GM19467 (cell line): ENCODE data around the gene TMEM62.

Source experiments
- ATAC-seq: cut with Tn5 transposase; IDR thresholded peaks from one replicate; pipeline ENCODE4 v1.9.1; 2021; ENCODE audit warnings: mild to moderate bottlenecking, moderate library complexity; ENCODE audit not compliant: unreplicated experiment

The TMEM62 gene

DNA sequence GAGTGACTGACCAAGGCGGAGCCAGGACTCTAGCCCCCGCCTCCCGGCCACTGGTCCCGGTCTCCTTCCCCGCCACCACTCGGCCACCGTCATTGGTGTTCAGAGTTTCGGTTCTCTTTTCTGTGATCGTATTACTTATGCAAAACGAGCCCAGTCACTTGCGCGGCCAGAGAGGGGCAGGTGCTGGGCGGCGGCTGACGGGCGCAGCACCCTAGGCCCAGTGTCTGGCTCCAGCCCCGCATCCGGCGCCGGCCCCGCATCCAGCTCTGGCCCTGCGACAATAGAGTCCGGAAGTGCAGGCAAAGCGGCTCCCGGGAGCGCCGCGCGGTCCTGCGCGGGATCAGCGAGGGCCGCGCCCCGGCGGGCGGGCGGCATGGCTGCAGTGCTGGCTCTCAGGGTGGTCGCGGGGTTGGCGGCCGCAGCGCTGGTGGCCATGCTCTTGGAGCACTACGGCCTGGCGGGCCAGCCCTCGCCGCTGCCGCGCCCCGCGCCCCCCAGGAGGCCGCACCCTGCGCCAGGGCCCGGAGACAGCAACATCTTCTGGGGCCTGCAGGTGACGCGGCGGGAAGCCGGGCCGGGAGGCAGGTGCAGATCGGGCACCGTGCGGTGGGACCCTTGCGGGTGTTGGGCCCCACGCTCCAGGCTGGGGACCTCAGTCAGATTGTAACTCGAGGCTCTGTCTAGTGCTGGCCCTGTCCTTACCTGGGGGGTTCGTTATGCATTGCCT, at the start of gene TMEM62:
Gene TMEM62 (plus strand): TSS at position 157 of the 727 bp plus-strand sequence. CDS start 217 bp downstream, at position 374.
- peak; percentile 90 for ATAC-seq

- ATAC-seq = no peak
Measured at GRCh38 chr15:43085921-43086320, 47.5 kb upstream of the TMEM62 start.

DNA sequence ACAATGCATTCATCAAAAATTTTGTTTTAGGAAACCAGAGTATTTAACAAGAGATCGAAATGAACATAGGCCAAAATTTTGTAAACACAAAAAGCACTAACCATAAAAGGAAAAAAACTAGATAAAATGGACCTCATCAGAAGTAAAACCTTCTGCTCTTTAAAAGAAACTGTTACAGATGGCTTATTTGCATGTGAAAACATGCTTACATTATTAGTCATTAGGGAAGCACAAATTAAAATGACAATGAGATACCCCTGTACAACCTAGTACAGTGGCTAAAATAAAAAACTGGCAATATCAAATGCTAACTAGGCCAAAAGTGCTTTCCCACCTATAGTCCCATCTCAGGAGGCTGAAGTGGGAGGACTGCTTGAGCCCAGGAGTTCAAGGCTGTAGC, 46.8 kb upstream of the TMEM62 start:
- ATAC-seq = no peak

- no peak for ATAC-seq
Measured at GRCh38 chr15:43091859-43092258, 41.5 kb upstream of the TMEM62 start.

GRCh38 chr15:43093026-43093425, 40.4 kb upstream of the TMEM62 start:
- ATAC-seq = no peak

GRCh38 chr15:43094416-43095030, 38.9 kb upstream of the TMEM62 start:
- no peak for ATAC-seq

- ATAC-seq = no peak
Measured at GRCh38 chr15:43095243-43095642, 38.1 kb upstream of the TMEM62 start.

DNA sequence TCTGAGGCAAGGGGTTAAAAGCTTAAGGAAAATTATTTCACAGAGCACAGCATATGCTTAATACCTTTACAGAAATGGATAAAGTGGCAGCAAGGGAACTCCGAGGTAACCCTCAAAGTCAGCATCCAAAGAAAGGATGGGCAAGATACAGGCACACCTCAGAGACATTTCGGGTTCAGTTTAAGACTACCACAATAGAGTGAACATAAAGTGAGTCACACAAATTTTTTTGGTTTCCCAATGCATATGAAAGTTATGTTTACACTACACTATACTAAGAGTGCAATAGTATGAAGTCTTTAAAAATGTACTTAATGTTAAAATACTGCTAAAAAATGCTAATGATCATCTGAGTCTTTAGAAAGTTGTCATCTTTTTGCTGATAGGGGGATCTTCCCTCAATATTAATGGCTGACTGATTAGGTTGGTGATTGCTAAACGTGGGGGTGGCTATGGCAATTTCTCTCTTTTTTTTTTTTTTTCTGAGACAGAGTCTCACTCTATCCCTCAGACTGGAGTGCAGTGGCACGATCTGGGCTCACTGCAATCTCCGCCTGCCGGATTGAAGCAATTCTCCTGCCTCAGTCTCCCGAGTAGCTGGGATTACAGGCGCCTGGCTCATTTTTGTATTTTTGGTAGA, 37.6 kb upstream of the TMEM62 start:
- ATAC-seq = no peak

DNA sequence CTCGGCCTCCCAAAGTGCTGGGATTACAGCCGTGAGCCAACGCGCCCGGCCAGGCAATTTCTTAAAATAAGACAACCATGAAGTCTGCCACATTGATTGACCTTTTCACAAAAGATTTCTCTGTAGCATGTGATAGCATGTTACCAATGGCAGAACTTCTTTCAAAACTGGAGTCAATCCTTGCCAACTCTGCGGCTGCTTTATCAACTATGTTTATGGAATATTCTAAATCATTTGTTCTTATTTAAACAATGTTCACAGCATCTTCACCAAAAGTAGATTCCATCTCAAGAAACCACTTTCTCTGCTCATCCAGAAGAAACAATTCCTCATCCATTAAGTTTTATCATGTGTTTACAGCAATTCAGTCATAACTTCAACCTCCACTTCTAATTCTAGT, 37.0 kb upstream of the TMEM62 start:
- ATAC-seq = no peak

DNA sequence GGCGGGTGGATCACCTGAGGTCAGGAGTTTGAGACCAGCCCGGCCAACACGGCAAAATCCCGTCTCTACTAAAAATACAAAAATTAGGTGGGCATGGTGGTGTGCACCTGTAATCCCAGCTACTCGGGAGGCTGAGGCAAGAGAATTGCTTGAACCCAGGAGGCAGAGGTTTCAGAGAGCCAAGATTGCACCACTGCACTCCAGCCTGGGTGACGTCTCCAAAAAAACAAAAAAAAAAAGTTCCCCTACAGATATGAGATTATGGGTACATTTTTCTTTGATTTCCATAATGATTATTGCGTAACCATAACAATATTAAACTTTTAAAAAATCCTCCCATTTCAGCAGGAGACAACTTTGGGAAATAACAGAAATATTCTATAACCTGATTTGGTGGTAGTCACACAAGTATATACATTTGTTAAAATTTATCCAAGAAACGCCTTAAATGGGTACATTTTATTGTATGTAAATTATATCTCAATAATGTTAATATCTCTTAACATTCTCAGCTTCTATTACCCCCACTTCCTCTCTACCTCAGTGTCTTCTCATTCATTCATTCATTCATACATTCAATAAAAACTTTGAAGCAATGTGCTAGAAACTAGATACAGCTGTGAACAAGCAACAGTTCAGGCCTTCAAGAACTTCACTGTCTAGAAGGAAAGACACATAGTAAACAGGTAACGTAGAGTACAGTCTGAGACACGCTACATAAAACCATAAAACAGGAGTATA, 34.1 kb upstream of the TMEM62 start:
- no peak for ATAC-seq

DNA sequence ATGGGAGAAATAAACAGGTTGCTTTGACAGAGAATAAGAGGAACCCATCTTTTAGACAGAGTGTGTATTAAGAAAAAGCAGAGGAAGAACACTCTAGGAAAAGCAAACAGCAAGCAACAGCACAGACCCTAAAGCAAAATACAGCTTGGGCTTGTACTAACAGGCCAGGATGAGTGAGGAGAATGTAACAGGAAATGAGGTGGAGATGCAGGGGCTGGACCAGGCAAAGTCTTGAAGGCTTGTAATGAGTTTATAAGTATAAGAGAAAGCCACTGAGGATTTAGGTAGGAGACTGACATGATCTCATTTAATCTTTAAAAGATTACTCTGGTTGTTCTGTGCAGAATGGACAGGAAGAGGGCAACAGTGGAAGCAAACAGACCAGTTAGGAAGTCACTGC, 32.4 kb upstream of the TMEM62 start:
- no peak for ATAC-seq

- no peak for ATAC-seq
Measured at GRCh38 chr15:43102187-43102586, 31.2 kb upstream of the TMEM62 start.

GRCh38 chr15:43103907-43104306, 29.5 kb upstream of the TMEM62 start:
- ATAC-seq = no peak

DNA sequence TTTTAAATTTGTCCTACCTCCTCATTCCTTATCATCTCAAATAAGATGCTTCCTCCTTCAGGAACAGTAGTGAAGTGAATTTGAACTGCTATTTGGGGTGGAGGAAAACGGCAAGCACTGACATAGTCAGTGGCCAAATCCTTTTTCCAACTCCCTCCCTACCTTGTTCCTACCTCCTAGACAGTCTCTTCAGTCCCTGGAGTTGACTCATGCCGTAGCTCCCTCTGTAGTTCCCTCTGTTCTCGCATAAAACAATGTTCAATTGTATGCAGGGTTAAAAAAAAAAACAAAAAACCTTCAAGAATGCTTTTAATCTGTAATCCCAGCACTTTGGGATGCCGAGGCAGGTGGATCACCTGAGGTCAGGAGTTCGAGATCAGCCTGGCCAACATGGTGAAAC, 29.0 kb upstream of the TMEM62 start:
- no peak for ATAC-seq

DNA sequence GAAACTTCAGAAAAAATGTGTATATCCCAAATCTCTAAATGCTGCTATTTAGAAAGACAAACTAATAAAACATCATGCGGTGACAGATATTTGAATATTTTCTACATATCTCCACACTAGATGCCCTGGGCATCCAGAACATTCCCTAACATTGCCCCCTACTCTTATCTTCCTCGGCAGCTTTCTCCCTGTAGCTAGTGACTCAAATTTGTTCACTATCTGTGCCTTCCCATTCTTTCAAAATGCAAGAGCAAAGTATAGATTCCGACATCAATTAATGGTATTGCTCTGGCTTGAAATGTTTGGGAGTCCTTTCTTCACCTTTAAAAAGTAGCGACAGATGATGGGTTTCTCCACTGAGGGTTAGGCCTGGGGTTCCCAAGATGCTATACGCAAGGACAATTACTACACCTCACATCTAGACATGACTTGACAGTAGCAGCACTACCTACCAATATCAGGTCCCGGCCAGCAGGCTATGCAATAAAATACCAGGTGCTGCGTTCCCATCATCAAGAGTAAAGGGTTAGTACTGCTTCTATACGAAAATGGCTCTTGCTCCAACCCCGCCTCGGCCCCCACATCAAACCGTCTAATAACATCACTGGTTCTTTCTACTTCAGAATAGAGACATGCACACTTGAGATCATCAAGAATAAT, 28.2 kb upstream of the TMEM62 start:
- ATAC-seq = peak; percentile 28

- ATAC-seq = peak; percentile 75
Measured at GRCh38 chr15:43105778-43106485, 27.5 kb upstream of the TMEM62 start, which contains the start of gene UBR1. TSS of gene UBR1 (minus strand) at chr15:43106038. CDS start at chr15:43106022, 16 bp downstream.

- ATAC-seq = peak; percentile 8
Measured at GRCh38 chr15:43106486-43106829, 26.9 kb upstream of the TMEM62 start.

- ATAC-seq = no peak
Measured at GRCh38 chr15:43107751-43108150, 25.6 kb upstream of the TMEM62 start.

DNA sequence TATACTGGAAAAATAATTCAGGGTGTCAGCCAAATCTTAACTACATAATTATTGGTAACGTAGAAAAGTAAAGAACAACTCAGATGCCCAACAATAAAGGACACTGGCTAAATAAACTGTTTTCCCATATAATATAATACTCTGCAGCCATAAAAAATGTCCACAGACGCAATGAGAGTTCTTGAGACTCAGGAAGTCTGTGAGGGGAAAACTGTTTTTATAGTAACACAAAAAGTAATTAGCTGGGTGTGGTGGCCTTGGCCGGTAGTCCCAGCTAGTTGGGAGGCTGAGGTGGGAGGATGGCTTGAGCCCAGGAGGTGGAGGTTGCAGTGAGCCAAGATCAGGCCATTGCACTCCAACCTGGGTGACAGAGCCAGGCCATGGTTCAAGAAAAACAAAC, 22.0 kb upstream of the TMEM62 start:
- ATAC-seq = no peak

DNA sequence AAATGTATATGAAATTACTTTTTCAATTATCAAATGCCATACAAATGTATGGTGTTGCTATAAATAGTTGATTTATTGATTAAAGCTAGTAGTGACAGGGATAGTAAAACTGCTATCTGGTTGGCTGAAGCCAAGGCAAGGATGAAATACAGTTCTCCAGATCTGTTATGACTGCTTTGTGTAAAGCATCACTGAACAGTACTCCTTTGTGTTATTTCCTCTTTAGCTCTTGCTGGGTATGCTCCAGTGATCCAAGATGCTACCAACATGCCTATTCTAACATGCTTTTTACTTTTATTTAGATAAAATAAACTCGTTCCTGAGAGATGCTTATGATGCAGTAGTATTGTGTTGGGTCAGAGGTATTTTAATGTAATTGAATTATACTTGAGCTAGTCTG, 15.1 kb upstream of the TMEM62 start:
- ATAC-seq = no peak
